Gastroesophageal sphincter (tissue), 4 donors: Measurements from ENCODE around the gene UPF2. TPM values are rescaled to one million over a fixed set of nuclear protein-coding genes. Genes with fewer than 3 reads are reported as not detected.

Experiments
- ATAC-seq: fragments of 150-250 bp; one replicate; pipeline ENCODE4 v1.9.1; 2016; ENCODE audit warnings: mild to moderate bottlenecking, moderate library complexity
- H3K27ac ChIP-seq, 4 donors: fragments of 200-600 bp; sonication (generic) in 3 of 4; 1 replicate in 3 of 4; 2 replicates in 1 of 4; pipeline ENCODE4 v1.5.1; 2016 to 2019
- H3K27me3 ChIP-seq: fragments of 200-600 bp; sonication (generic); one replicate; pipeline ENCODE4 v1.5.1; 2019
- H3K36me3 ChIP-seq, 2 donors: fragments of 200-600 bp; sonication (generic); one replicate each; pipeline ENCODE4 v1.5.1; 2019; ENCODE audit warnings: control low read depth in 1 of 2
- H3K4me1 ChIP-seq, 3 donors: fragments of 200-600 bp; sonication (generic); 1 replicate in 2 of 3; 2 replicates in 1 of 3; pipeline ENCODE4 v1.5.1; 2016 to 2019; ENCODE audit warnings: control low read depth in 2 of 3
- H3K4me3 ChIP-seq, 2 donors: fragments of 200-600 bp; sonication (generic); one replicate each; pipeline ENCODE4 v1.5.1; 2019; ENCODE audit warnings: mild to moderate bottlenecking in 1 of 2, moderate library complexity in 1 of 2
- H3K9me3 ChIP-seq, 3 donors: fragments of 200-600 bp; sonication (generic); one replicate each; pipeline ENCODE4 v1.5.1; 2017 to 2019; ENCODE audit warnings: control low read depth in 2 of 3
- EP300 ChIP-seq: sonication (generic); formaldehyde crosslinking; IDR thresholded peaks from one replicate; pipeline ENCODE4 v1.6.1; 2017; ENCODE audit warnings: antibody characterized with exemption, mild to moderate bottlenecking
- POLR2A ChIP-seq, 2 donors: fragments of 450-650 bp; IDR thresholded peaks; one replicate each; pipeline ENCODE4 v1.6.1; 2017; ENCODE audit warnings: antibody characterized with exemption in 2 of 2, mild to moderate bottlenecking in 2 of 2, moderate library complexity in 1 of 2
- POLR2AphosphoS5 ChIP-seq: sonication (generic); formaldehyde crosslinking; IDR thresholded peaks from one replicate; pipeline ENCODE4 v1.6.1; 2017; ENCODE audit warnings: antibody characterized with exemption
- WGBS, 2 donors: methylation state at CpG; one replicate each; pipeline ENCODE4 v1.1.5; 2018; ENCODE audit warnings: low coverage in 1 of 2; 5-methylcytosine and 5-hydroxymethylcytosine counted together
- total RNA-seq, 4 donors: library from RNA; depleted of rRNA; stranded (reverse); fragments of >200 nt; gene quantifications; one replicate each; pipeline ENCODE4 v1.1.0, GENCODE V29; 2016
- TF ChIP-seq, protein P1 (sequence below), 4 experiments: fragments of 200-600 bp in 2 of 4; fragments of 450-650 bp in 2 of 4; sonication (generic) in 1 of 4; IDR thresholded peaks; one replicate each; pipeline ENCODE4 v1.5.1; 2017 to 2019; ENCODE audit warnings: antibody characterized with exemption in 4 of 4, mild to moderate bottlenecking in 2 of 4, moderate library complexity in 2 of 4

The UPF2 gene
- total RNA-seq, 4 donors from 2014 or later, result 23.8 to 40.9 (median 35.0) TPM

DNA sequence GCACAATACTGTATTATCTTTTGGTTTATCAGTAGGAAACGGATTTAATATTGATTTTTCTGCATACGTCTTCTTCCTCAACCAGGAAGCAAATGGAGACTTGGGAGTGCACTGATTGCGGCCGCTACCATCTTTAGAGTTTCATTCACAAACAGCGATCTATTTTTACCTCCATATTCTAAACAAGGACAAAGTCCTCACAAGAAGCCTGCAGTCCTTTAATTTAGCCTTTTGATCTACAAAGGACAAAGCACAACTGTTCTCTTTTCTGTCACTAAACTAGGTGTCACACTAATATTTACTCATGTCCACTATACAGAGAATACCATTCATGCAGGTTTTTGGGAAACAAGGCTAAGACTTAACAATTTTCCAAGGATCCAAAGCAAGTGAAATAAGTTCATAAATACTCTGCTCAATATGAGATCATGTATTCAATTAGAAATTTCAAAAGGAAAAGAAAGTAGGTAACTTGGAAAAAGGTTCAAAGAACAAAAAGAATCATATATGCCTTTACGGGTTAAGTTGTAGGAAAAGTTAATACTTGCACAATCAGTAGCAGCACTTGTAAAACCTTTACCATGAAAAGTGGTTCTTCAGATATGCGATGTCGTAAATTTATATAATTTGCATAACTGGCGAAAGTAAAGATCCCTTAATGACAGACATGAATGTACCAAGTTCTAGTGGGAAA, 92.1 kb downstream of the UPF2 start:
- WGBS, 2 donors, result 90 to 95% methylated on average over 9 of the region's 9 CpGs
- Histone ChIP-seq H3K27me3 (no peaks in the 10 kb centered on the region), H3K27ac (no peak overlapping the region), H3K36me3 (peaks cover under 1 to 62% of the 10 kb centered on the region in 2 donors), H3K9me3 (no peaks in the 10 kb centered on the region), H3K4me1 (no peaks in the 10 kb centered on the region), H3K4me3 (no peak overlapping the region)
- ATAC-seq, result no peak
- TF ChIP-seq, protein P1, sequence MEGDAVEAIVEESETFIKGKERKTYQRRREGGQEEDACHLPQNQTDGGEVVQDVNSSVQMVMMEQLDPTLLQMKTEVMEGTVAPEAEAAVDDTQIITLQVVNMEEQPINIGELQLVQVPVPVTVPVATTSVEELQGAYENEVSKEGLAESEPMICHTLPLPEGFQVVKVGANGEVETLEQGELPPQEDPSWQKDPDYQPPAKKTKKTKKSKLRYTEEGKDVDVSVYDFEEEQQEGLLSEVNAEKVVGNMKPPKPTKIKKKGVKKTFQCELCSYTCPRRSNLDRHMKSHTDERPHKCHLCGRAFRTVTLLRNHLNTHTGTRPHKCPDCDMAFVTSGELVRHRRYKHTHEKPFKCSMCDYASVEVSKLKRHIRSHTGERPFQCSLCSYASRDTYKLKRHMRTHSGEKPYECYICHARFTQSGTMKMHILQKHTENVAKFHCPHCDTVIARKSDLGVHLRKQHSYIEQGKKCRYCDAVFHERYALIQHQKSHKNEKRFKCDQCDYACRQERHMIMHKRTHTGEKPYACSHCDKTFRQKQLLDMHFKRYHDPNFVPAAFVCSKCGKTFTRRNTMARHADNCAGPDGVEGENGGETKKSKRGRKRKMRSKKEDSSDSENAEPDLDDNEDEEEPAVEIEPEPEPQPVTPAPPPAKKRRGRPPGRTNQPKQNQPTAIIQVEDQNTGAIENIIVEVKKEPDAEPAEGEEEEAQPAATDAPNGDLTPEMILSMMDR (IDR thresholded peaks at IDR 0.05), result no peak

DNA sequence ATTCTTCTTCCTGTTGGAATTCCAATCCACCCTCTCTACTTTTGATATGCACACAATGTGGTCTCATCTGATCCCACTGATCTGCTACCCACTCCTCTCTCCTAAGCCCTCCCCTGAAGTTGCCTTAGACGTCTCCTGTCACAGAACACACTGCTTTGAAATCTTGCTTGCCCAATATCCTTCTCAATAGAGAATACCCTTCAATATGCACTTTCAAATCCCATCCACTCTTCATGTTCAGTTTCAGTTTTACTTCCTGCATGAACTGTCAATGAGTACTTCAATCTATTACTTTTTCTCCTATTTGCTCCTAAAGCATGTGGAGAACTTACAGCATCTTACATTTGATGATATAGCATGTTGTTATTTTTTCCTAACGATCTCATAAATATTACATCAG, 93.5 kb downstream of the UPF2 start:
- TF ChIP-seq, protein P1 (IDR thresholded peaks at IDR 0.05), result no peak
- no peak for TF ChIP-seq POLR2AphosphoS5
- Histone ChIP-seq H3K4me3 (no peak overlapping the region), H3K36me3 (peaks cover 0 to 50% of the 10 kb centered on the region in 2 donors), H3K27me3 (no peaks in the 10 kb centered on the region), H3K4me1 (no peaks in the 10 kb centered on the region), H3K9me3 (no peaks in the 10 kb centered on the region), H3K27ac (no peak overlapping the region)
- WGBS, 2 donors, result 85 to 89% methylated on average over 2 of the region's 2 CpGs
- ATAC-seq, result no peak

DNA sequence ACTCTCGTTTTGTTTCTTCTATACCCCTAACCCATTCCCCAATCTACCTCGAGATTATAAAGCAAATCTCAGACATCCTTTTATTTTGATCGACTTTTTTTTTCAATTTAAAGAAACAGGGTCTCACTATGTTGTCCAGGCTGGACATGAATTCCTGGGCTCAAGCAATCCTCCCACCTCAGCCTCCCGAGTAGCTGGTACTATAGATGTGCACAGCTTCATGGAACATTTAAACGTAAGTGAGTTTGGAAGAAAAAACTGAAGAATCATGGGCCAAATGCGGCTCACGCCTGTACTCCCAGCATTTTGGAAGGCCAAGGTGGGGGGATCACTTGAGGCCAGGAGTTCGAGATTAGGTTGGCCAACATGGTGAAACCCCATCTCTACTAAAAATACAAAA, 96.0 kb downstream of the UPF2 start:
- no peak for ATAC-seq
- no peak for TF ChIP-seq POLR2A (IDR thresholded peaks at IDR 0.05)
- no peak for TF ChIP-seq EP300
- TF ChIP-seq, protein P1 (IDR thresholded peaks at IDR 0.05), result no peak
- TF ChIP-seq POLR2AphosphoS5, result no peak

DNA sequence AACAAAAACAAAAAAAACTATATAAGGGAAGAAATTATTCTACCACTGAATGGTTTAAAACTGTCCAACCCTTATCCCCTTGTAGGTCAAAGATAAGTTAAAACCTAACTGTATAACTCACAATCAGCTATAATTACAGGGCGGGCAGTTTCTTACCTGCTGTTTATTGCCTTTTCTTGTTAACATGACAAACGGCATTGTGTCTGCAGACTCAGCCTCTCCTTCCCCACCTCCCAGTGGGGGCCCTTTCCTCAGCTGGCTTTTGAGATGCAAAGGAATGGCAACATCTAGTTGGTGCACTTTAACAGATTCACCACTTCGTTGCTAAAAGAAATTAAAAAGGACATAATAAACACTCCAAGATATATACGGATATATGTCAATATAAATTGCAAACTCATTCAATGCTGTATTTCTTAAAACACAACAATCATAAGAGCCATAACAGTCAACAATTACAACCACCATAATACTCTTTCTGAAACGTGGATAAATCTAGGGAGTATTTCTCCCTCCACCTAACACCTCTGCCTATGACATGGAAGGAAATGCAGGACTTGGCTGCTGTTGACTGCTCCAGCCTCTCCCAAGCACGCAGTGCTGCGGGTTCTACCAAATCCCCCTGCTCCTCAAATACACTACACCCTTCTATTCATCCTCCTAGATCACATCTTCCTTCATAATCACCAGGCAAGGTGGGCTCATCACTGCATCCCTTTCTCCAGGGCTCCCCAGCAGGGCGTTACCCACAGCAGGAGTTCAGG, 106.0 kb downstream of the UPF2 start:
- H3K9me3 ChIP-seq, result no peaks in the 10 kb centered on the region
- no peak for ATAC-seq
- H3K27ac ChIP-seq, result no peak overlapping the region
- no peaks in the 10 kb centered on the region for H3K27me3 ChIP-seq
- TF ChIP-seq POLR2A (IDR thresholded peaks at IDR 0.05), result no peak
- no peak for TF ChIP-seq EP300
- 63 to 64% methylated on average over 7 of the region's 8 CpGs for WGBS, 2 donors
- no peak overlapping the region for H3K4me3 ChIP-seq
- H3K4me1 ChIP-seq, result no peaks in the 10 kb centered on the region
- H3K36me3 ChIP-seq, result peaks cover 0 to 70% of the 10 kb centered on the region in 2 donors

More for the DNA sequence above, 96.0 kb downstream of the UPF2 start:
- Histone ChIP-seq H3K36me3 (peaks cover 0 to 53% of the 10 kb centered on the region in 2 donors), H3K4me1 (no peaks in the 10 kb centered on the region), H3K4me3 (no peak overlapping the region), H3K9me3 (no peaks in the 10 kb centered on the region), H3K27ac (no peak overlapping the region), H3K27me3 (no peaks in the 10 kb centered on the region)
- WGBS, 2 donors, result 84 to 100% methylated on average over 4 of the region's 8 CpGs

GRCh38 chr10:11934262-11934661, 108.3 kb downstream of the UPF2 start:
- H3K4me1 ChIP-seq, result no peaks in the 10 kb centered on the region
- no peak overlapping the region for H3K4me3 ChIP-seq
- no peaks in the 10 kb centered on the region for H3K27me3 ChIP-seq
- TF ChIP-seq POLR2AphosphoS5, result no peak
- TF ChIP-seq POLR2A (IDR thresholded peaks at IDR 0.05), result no peak
- TF ChIP-seq, protein P1 (IDR thresholded peaks at IDR 0.05), result no peak
- TF ChIP-seq EP300, result no peak
- peaks cover 3 to 70% of the 10 kb centered on the region in 2 donors for H3K36me3 ChIP-seq
- H3K9me3 ChIP-seq, result no peaks in the 10 kb centered on the region
- 57 to 73% methylated on average over 7 of the region's 7 CpGs for WGBS, 2 donors
- no peak overlapping the region for H3K27ac ChIP-seq
- peak; percentile 28 for ATAC-seq
